GM06990 (cell line): Measurements from ENCODE around the gene ST8SIA6.

Experiments
- DNase-seq: peaks from one replicate; pipeline ENCODE4 v3.0.0-alpha.2; 2011; ENCODE audit not compliant: insufficient read length; ENCODE audit errors: extremely low read depth
- H3K27me3 ChIP-seq: replicated peaks from 2 replicates; pipeline ENCODE4 v1.6.0; 2011; ENCODE audit warnings: low read length; ENCODE audit not compliant: control insufficient read depth, insufficient read depth
- H3K36me3 ChIP-seq: 2 replicates; pipeline ENCODE4 v1.5.1; 2011; ENCODE audit warnings: low read length; ENCODE audit not compliant: control insufficient read depth, insufficient read depth
- H3K4me3 ChIP-seq: replicated peaks from 2 replicates; pipeline ENCODE4 v1.5.1; 2011; ENCODE audit warnings: low read depth, mild to moderate bottlenecking, control low read depth, low read length
- TF ChIP-seq, protein P1 (sequence below): IDR thresholded peaks from 2 replicates; pipeline ENCODE4 v1.5.1; 2011; ENCODE audit warnings: low read length, control low read depth, mild to moderate bottlenecking, inconsistent platforms; ENCODE audit not compliant: insufficient read depth, poor library complexity, severe bottlenecking

The ST8SIA6 gene

GRCh38 chr10:17474595-17475323 is 20.4 kb upstream of the ST8SIA6 start:
- no peak for DNase-seq
- H3K4me3 ChIP-seq, result no peak overlapping the region
- TF ChIP-seq, protein P1, sequence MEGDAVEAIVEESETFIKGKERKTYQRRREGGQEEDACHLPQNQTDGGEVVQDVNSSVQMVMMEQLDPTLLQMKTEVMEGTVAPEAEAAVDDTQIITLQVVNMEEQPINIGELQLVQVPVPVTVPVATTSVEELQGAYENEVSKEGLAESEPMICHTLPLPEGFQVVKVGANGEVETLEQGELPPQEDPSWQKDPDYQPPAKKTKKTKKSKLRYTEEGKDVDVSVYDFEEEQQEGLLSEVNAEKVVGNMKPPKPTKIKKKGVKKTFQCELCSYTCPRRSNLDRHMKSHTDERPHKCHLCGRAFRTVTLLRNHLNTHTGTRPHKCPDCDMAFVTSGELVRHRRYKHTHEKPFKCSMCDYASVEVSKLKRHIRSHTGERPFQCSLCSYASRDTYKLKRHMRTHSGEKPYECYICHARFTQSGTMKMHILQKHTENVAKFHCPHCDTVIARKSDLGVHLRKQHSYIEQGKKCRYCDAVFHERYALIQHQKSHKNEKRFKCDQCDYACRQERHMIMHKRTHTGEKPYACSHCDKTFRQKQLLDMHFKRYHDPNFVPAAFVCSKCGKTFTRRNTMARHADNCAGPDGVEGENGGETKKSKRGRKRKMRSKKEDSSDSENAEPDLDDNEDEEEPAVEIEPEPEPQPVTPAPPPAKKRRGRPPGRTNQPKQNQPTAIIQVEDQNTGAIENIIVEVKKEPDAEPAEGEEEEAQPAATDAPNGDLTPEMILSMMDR, result no peak

GRCh38 chr10:17473228-17473950 is 19.0 kb upstream of the ST8SIA6 start:
- H3K27me3 ChIP-seq, result no peaks in the 10 kb centered on the region; the same call in 1 of the 2 replicates
- no peak for DNase-seq
- TF ChIP-seq, protein P1, result no peak
- H3K36me3 ChIP-seq, result no peaks in the 10 kb centered on the region
- no peak overlapping the region for H3K4me3 ChIP-seq

More at GRCh38 chr10:17474595-17475323, 20.4 kb upstream of the ST8SIA6 start:
- Histone ChIP-seq H3K27me3 (no peaks in the 10 kb centered on the region; the same call in 1 of the 2 replicates), H3K36me3 (no peaks in the 10 kb centered on the region)

- Histone ChIP-seq H3K4me3 (no peak overlapping the region), H3K27me3 (no peaks in the 10 kb centered on the region), H3K36me3 (no peaks in the 10 kb centered on the region)
- TF ChIP-seq, protein P1, result no peak
- no peak for DNase-seq
Observed at GRCh38 chr10:17472481-17473227, 18.3 kb upstream of the ST8SIA6 start.

- DNase-seq, result no peak
- no peaks in the 10 kb centered on the region for H3K27me3 ChIP-seq
- H3K36me3 ChIP-seq, result no peaks in the 10 kb centered on the region
- no peak overlapping the region for H3K4me3 ChIP-seq
- TF ChIP-seq, protein P1, result no peak
Observed at GRCh38 chr10:17470246-17470645, 15.9 kb upstream of the ST8SIA6 start.

- Histone ChIP-seq H3K4me3 (no peak overlapping the region), H3K27me3 (no peaks in the 10 kb centered on the region; the same call in 1 of the 2 replicates), H3K36me3 (no peaks in the 10 kb centered on the region)
- no peak for DNase-seq
- TF ChIP-seq, protein P1, result no peak
Observed at GRCh38 chr10:17465328-17466125, 11.1 kb upstream of the ST8SIA6 start.
